Choroid plexus epithelial cell (primary cell): ENCODE results near the gene SPATA2.

Experiments used
- DNase-seq: peaks from one replicate; pipeline ENCODE4 v3.0.0-alpha.2; 2010; ENCODE audit warnings: low read depth
- H3K4me3 ChIP-seq: 2 replicates; pipeline ENCODE4 v1.5.1; 2011; ENCODE audit warnings: low read depth, mild to moderate bottlenecking, control low read depth, low read length, moderate library complexity
- CTCF ChIP-seq: conservative IDR thresholded peaks from 2 replicates; pipeline ENCODE4 v1.5.1; 2011; ENCODE audit warnings: low read depth, mild to moderate bottlenecking, control low read depth, inconsistent platforms, low read length, moderate library complexity

Gene SPATA2

GRCh38 chr20:49942303-49942702 is 27.0 kb upstream of the SPATA2 start:
- no peak for DNase-seq
- no peak overlapping the region for H3K4me3 ChIP-seq
- TF ChIP-seq CTCF = no peak

- TF ChIP-seq CTCF = no peak
- H3K4me3 ChIP-seq = no peak overlapping the region
- DNase-seq = no peak
Measured at GRCh38 chr20:49941456-49941855, 26.1 kb upstream of the SPATA2 start.

DNA sequence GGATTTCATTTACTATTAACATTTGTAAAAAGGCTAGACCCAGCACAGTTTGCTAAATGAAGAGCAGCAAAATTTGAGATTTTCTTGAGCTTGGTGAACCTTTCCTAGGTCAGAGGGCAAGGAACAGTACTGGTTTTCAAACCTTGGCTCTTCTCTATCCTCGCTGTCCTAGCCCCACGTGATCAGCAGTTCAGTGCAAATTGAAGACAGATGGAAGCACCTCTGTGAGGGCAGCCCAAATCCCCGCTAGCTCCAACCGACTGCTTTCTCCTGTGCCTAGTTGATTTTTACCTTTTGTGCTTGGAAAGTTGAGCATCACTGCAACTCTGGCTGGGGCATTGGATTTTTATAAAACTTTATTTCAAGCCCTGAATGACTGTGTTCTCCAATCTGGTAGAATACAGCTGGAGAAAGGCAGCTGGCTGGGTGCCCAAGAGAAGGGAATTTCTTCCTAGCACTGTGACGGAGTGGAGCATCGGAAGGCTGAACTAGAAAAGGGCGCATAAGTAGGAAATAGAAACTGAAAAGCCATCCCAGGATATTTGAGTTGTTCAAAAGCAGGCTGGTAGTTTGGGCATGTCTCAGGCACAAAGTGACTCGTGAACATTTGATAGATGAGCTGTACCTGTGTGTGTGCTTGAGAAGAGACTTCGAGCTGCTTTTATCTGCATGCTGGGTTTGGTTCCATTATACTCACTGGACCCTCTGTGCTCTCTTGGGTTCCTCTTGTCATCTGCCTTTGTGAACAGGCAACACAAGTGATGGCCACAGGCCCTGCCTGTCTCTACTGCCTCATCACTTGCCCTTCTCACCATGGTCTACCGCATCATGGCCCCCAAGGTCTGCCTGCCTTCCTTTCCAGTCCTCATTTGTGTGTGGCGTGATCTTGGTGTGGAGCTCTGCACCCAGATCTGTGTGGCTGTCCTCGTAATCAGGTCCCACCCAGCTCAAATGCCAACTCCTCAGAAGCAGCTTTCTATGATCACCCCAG is 23.1 kb upstream of the SPATA2 start:
- no peak for TF ChIP-seq CTCF
- DNase-seq = peak; percentile 88
- H3K4me3 ChIP-seq = peak overlapping the region; percentile 93

GRCh38 chr20:49937027-49937929 is 21.9 kb upstream of the SPATA2 start:
- peak overlapping the region; percentile 93 for H3K4me3 ChIP-seq
- TF ChIP-seq CTCF = no peak
- DNase-seq = no peak

DNA sequence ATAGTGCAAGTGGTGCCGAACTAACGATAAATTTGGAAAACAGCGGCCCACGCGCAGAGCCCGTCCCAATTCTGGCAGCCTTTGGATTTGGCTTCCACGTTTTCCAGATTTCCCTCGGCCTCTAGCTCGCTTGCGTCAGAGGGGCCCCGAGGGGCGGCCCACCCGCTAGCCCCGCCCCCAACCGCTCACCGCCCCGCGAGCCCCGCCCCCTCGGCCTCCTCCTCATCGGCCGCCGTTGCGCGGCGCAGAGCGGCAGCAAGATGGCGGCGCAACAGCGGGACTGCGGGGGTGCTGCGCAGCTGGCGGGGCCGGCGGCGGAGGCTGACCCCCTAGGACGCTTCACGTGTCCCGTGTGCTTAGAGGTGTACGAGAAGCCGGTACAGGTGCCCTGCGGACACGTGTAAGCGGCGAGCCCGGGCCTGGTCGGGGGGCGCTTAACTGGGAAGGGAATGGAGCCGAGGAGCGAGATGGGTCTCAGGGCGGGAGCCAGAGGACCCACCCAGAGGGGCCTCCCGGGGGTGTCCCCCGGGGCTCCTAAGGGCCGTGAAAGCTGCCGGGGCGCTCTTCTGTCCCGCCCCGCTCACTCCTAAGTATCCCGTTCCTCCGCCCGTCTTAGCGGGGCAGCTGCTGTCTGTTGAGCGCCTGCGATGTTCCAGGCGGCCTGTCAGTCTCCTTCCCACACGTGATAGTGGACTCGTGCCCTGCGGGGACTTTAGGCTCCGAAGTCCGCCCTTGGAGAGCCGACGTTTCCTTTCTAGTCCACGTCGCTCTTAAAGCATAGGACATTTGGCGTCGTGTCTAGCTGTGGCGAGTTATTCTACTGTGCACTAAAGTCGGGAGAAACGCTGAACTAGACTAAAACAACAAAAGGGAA is 21.1 kb upstream of the SPATA2 start, which contains the start of gene RNF114:
RNF114 (plus strand) TSS at position 245 of the 874 bp plus-strand sequence; CDS start at position 261, 16 bp downstream.
- DNase-seq = peak; percentile 93
- TF ChIP-seq CTCF = no peak
- H3K4me3 ChIP-seq = peak within 1 kb of the TSS; percentile 93

GRCh38 chr20:49935746-49936152 is 20.4 kb upstream of the SPATA2 start:
- H3K4me3 ChIP-seq = peak overlapping the region; percentile 93
- DNase-seq = no peak
- no peak for TF ChIP-seq CTCF
